Suppressor macrophage treated with lipopolysaccharide for 4 hours (primary cell): Measurements from ENCODE around the gene FCGR3B.
"Not testable (repeated sequence)": the region's sequence is repeated elsewhere in the genome, so short reads cannot be mapped to it uniquely, and the experiment has no call there.

Source experiments
- DNase-seq: peaks from one replicate; pipeline ENCODE4 v3.0.0-alpha.2; 2020

FCGR3B gene

GRCh38 chr1:161605024-161605423 lies 26.0 kb downstream of the FCGR3B start:
- DNase-seq = not testable (repeated sequence)

DNA sequence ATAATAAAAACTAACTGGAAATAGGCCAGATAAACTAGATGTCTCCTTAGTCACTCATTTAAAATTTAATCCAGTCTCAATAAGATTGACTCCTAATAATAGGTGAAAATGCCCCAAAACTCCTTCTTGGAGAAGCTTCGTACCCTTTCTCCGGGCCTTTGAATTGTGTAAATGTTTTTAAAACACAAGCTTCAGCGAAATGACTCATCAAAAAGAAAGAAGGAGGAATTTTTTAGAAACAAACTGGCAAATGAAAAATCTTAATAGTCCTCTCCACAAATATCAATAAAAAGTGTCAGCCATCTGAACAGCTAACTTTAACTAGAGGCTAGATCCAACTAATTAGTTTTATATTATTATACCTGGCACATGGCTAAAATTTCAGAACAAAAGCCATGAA lies 33.9 kb downstream of the FCGR3B start:
- not testable (repeated sequence) for DNase-seq

GRCh38 chr1:161595583-161595982 lies 35.4 kb downstream of the FCGR3B start:
- DNase-seq = not testable (repeated sequence)

GRCh38 chr1:161595173-161595572 lies 35.8 kb downstream of the FCGR3B start:
- not testable (repeated sequence) for DNase-seq

- DNase-seq = not testable (repeated sequence)
These were observed 36.5 kb downstream of the FCGR3B start for GRCh38 chr1:161594269-161594984.

DNA sequence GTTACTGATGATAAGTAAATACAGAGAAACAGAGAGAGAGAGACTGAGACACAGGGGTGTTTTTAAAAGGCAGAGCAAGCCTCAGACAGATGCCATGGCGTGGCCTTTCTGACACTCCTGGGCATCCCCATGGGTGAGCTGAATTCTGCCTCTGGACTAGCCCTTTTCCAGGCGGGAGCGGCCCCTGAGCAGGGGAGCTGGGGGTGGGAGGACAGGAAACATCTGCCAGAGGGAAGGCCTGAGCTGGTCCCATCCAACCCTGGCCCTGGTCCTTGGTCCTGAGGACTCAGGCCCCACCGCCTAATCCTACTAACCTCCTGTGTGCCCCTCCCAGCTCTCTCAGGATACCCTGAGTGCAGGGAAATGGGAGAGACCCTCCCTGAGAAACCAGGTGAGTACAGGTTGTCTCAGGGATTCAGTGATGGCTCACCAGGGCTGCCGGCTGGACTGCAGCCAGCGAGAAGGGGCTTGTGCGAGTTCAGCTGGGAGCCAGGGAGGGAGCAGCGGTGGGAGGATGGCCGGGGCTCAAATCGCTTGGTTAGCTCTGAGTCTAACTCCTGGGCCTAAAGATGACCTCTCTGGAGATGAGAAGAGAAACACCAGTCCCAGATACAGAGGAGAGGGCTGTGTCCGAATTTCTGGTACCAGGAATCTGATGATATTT lies 37.8 kb downstream of the FCGR3B start:
- not testable (repeated sequence) for DNase-seq

GRCh38 chr1:161592586-161592985 lies 38.4 kb downstream of the FCGR3B start:
- DNase-seq = not testable (repeated sequence)

GRCh38 chr1:161589920-161590319 lies 41.1 kb downstream of the FCGR3B start:
- not testable (repeated sequence) for DNase-seq

GRCh38 chr1:161589365-161589764 lies 41.6 kb downstream of the FCGR3B start:
- DNase-seq = not testable (repeated sequence)

DNA sequence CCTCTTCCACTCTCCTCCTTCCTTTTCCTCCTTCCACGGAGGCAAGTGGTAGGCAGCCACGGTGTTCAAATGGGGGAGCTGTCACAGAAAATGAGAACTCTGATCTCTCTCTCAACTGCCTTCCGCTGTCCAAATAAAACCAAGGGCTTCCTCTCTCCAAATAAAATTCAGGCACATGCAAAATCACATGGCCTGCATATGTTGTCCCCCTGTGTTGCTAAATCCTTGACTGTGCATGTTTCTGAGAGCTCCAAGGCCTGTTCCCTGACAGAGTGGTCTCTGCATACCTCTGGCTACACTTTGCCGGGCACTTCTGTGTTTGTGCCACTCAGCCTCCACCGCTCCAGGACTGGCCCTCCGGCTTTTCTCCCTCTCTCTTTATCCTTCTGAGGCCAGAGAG lies 42.4 kb downstream of the FCGR3B start:
- not testable (repeated sequence) for DNase-seq

GRCh38 chr1:161582882-161583281 lies 48.1 kb downstream of the FCGR3B start:
- DNase-seq = not testable (repeated sequence)

- not testable (repeated sequence) for DNase-seq
These were observed 50.0 kb downstream of the FCGR3B start for GRCh38 chr1:161580879-161581537.

GRCh38 chr1:161579856-161580507 lies 51.0 kb downstream of the FCGR3B start:
- DNase-seq = not testable (repeated sequence)

DNA sequence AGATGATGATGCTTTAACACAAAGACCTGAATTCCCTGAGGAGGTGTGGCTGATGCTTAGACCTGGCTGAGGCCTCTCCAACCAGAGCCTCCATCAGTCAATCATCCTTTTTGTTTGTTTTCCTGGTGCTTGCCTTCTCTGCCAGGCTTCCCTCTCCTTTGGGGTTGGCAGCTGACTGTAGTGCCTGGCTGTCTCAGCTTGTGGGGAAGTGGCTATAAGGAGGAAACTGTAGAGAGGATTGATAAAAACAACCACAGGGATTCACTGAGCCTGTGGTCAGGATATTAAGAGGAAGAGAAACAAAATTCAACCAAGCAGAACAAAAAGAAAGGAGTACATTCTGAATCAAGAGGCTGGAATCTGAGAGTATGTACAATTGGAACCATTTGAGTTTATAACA lies 54.3 kb downstream of the FCGR3B start:
- DNase-seq = not testable (repeated sequence)
